Omental fat pad (tissue), 4 donors: Measurements from ENCODE around the gene HTR3E. TPM values are rescaled to one million over a fixed set of nuclear protein-coding genes. Genes with fewer than 3 reads are reported as not detected.

Source experiments
- ATAC-seq: fragments of 150-250 bp; one replicate; pipeline ENCODE4 v1.9.1; 2016; ENCODE audit warnings: mild to moderate bottlenecking, moderate library complexity; ENCODE audit not compliant: low FRiP score
- DNase-seq: peaks from one replicate; pipeline ENCODE4 v3.0.0-alpha.2; 2019; ENCODE audit warnings: low spot score
- CTCF ChIP-seq, 3 donors: fragments of 450-650 bp; IDR thresholded peaks; one replicate each; pipeline ENCODE4 v1.5.1; 2016 to 2017; ENCODE audit warnings: antibody characterized with exemption in 3 of 3, mild to moderate bottlenecking in 3 of 3, moderate library complexity in 2 of 3
- total RNA-seq, 4 donors: library from RNA; depleted of rRNA; stranded (reverse); fragments of >200 nt; gene quantifications; one replicate each; pipeline ENCODE4 v1.1.0, GENCODE V29; 2016

The HTR3E gene
- total RNA-seq, 4 donors from 2014 or later, result not detected

GRCh38 chr3:184081116-184081830 lies 15.6 kb upstream of the HTR3E start:
- no peak for TF ChIP-seq CTCF (IDR thresholded peaks at IDR 0.05)
- DNase-seq (no peak), ATAC-seq (no peak)

GRCh38 chr3:184082034-184082433 lies 14.8 kb upstream of the HTR3E start:
- no peak for TF ChIP-seq CTCF (IDR thresholded peaks at IDR 0.05)
- DNase-seq (no peak), ATAC-seq (no peak)

- no peak for TF ChIP-seq CTCF (IDR thresholded peaks at IDR 0.05)
- ATAC-seq, result no peak
- no peak for DNase-seq
Observed at GRCh38 chr3:184082465-184082864, 14.4 kb upstream of the HTR3E start.

- DNase-seq, result no peak
- ATAC-seq, result no peak
- no peak for TF ChIP-seq CTCF (IDR thresholded peaks at IDR 0.05)
Observed at GRCh38 chr3:184085389-184085852, 11.4 kb upstream of the HTR3E start.

- TF ChIP-seq CTCF (IDR thresholded peaks at IDR 0.05), result no peak
- no peak for DNase-seq
Observed at GRCh38 chr3:184092199-184092598, 4.7 kb upstream of the HTR3E start.

GRCh38 chr3:184097556-184097955 lies 692 bp downstream of the HTR3E start:
- TF ChIP-seq CTCF (IDR thresholded peaks at IDR 0.05), result no peak
- no peak for DNase-seq
- no peak for ATAC-seq

More at GRCh38 chr3:184092199-184092598, 4.7 kb upstream of the HTR3E start:
- no peak for ATAC-seq
